Activated T-cell treated with anti-CD3 and anti-CD28 coated beads, Interleukin-2, amount 50 U/mL, for 72 hours (primary cell): ENCODE results near the gene KCNK15. TPM values are rescaled to one million over a fixed set of nuclear protein-coding genes. Genes with fewer than 3 reads are reported as not detected.

ENCODE experiments used
- total RNA-seq, 2 donors: library from RNA; stranded (reverse); gene quantifications; one replicate each; pipeline ENCODE4 v1.2.3, GENCODE V29; 2022

KCNK15 gene
- total RNA-seq, 2 donors from 2014 or later = 0.48 to 0.63 TPM

Other genes with a start within 250 kb of the KCNK15 start
- 10 to 100 TPM; 85.6 to 100.0 TPM for gene SERINC3, start 223.8 kb upstream of the KCNK15 start, total RNA-seq
- 10 to 100 TPM; 10.3 to 13.6 TPM for gene PKIG, start 163.3 kb upstream of the KCNK15 start, total RNA-seq
- 10 to 100 TPM; 26.7 to 43.4 TPM for gene ADA, start 94.2 kb upstream of the KCNK15 start, total RNA-seq
- gene CCN5, start 30.5 kb upstream of the KCNK15 start, total RNA-seq = not detected
- under 1 TPM; 0.05 to 0.07 TPM for gene RIMS4, start 64.7 kb downstream of the KCNK15 start, total RNA-seq
- 100 to 1,000 TPM; 196 to 198 TPM for gene YWHAB, start 139.8 kb downstream of the KCNK15 start, total RNA-seq
- gene PABPC1L, start 164.2 kb downstream of the KCNK15 start, total RNA-seq = 100 to 1,000 TPM; 138 to 162 TPM
- gene TOMM34, start 214.5 kb downstream of the KCNK15 start, total RNA-seq = 10 to 100 TPM; 43.5 to 46.8 TPM
- 100 to 1,000 TPM; 161 to 162 TPM for gene STK4, start 220.6 kb downstream of the KCNK15 start, total RNA-seq